Gastroesophageal sphincter (tissue), 3 donors: ENCODE results near the gene SMYD2.

Experiments used
- EP300 ChIP-seq: sonication (generic); formaldehyde crosslinking; IDR thresholded peaks from one replicate; pipeline ENCODE4 v1.6.1; 2017; ENCODE audit warnings: antibody characterized with exemption, mild to moderate bottlenecking
- POLR2A ChIP-seq, 2 donors: fragments of 450-650 bp; IDR thresholded peaks; one replicate each; pipeline ENCODE4 v1.6.1; 2017; ENCODE audit warnings: antibody characterized with exemption in 2 of 2, mild to moderate bottlenecking in 2 of 2, moderate library complexity in 1 of 2
- TF ChIP-seq, protein P1 (sequence below), 4 experiments: fragments of 200-600 bp in 2 of 4; fragments of 450-650 bp in 2 of 4; sonication (generic) in 1 of 4; IDR thresholded peaks; one replicate each; pipeline ENCODE4 v1.5.1; 2017 to 2019; ENCODE audit warnings: antibody characterized with exemption in 4 of 4, mild to moderate bottlenecking in 2 of 4, moderate library complexity in 2 of 4

DNA sequence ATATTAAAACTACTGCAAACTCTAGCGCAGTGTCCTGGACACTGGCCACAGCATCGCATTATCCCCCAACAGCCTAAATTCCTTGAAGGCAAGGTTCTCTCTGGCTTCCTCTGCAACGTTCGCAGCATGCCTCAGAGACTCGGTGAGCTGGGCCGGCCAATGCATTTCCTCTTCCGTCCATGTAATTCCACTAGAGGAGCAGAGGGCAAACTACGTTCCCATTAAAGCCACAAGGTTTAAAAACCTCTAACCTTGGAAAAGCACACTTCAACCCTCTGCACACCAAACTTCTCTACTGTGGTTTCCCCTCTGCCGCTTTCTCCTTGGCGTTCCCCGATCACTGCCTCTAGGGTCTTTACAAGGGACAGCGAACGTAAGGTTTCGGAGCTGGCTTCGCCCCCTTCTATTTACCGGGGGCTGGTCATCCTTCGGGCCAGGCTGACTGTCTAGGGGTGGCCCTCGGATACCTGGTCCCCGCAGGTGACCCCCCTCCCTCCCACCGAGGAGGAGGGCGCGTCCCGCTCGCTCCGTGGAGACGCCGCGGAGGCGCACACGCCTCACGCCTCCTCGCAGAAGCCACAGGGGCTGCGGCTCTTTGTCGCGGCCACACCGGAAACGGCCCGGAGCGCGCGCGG, 456 bp upstream of the SMYD2 start:
- TF ChIP-seq, protein P1, sequence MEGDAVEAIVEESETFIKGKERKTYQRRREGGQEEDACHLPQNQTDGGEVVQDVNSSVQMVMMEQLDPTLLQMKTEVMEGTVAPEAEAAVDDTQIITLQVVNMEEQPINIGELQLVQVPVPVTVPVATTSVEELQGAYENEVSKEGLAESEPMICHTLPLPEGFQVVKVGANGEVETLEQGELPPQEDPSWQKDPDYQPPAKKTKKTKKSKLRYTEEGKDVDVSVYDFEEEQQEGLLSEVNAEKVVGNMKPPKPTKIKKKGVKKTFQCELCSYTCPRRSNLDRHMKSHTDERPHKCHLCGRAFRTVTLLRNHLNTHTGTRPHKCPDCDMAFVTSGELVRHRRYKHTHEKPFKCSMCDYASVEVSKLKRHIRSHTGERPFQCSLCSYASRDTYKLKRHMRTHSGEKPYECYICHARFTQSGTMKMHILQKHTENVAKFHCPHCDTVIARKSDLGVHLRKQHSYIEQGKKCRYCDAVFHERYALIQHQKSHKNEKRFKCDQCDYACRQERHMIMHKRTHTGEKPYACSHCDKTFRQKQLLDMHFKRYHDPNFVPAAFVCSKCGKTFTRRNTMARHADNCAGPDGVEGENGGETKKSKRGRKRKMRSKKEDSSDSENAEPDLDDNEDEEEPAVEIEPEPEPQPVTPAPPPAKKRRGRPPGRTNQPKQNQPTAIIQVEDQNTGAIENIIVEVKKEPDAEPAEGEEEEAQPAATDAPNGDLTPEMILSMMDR (IDR thresholded peaks at IDR 0.05), result peak in 1 of 4 experiments; percentile 36
- TF ChIP-seq POLR2A (IDR thresholded peaks at IDR 0.05) (no peak), EP300 (no peak)
